Fibroblast of pulmonary artery (primary cell): Measurements from ENCODE around the gene MEGF6.
A peak's percentile ranks its signal among the peaks of the same experiment; 100 is the strongest.

ENCODE experiments used
- DNase-seq: peaks from one replicate; pipeline ENCODE4 v3.0.0-alpha.2; 2010; ENCODE audit warnings: low read depth
- H3K4me3 ChIP-seq: replicated peaks from 2 replicates; pipeline ENCODE4 v1.5.1; 2011; ENCODE audit warnings: low read depth, mild to moderate bottlenecking, control low read depth, low read length, moderate library complexity
- CTCF ChIP-seq: IDR thresholded peaks from 2 replicates; pipeline ENCODE4 v1.5.1; 2011; ENCODE audit warnings: mild to moderate bottlenecking, control low read depth, low read length, inconsistent platforms; ENCODE audit errors: missing control alignments

The MEGF6 gene

GRCh38 chr1:3614755-3615742 is 3.7 kb upstream of the MEGF6 start:
- no peak for DNase-seq
- peak; percentile 69 for TF ChIP-seq CTCF
- H3K4me3 ChIP-seq = no peak overlapping the region

GRCh38 chr1:3612123-3612522 is 815 bp upstream of the MEGF6 start:
- no peak overlapping the region for H3K4me3 ChIP-seq

GRCh38 chr1:3610527-3611169 is 660 bp downstream of the MEGF6 start:
- DNase-seq = no peak
- no peak overlapping the region for H3K4me3 ChIP-seq
- no peak for TF ChIP-seq CTCF

More at GRCh38 chr1:3612123-3612522, 815 bp upstream of the MEGF6 start:
- no peak for DNase-seq
- TF ChIP-seq CTCF = no peak

GRCh38 chr1:3609769-3610526 is 1.4 kb downstream of the MEGF6 start:
- no peak for DNase-seq
- TF ChIP-seq CTCF = no peak
- no peak overlapping the region for H3K4me3 ChIP-seq

GRCh38 chr1:3609016-3609768 is 2.1 kb downstream of the MEGF6 start:
- no peak for DNase-seq
- H3K4me3 ChIP-seq = no peak overlapping the region
- TF ChIP-seq CTCF = no peak

GRCh38 chr1:3608154-3608553 is 3.2 kb downstream of the MEGF6 start:
- no peak overlapping the region for H3K4me3 ChIP-seq
- no peak for TF ChIP-seq CTCF
- DNase-seq = no peak
